Mononuclear cell (primary cell): ENCODE results near the gene MAPT. TPM values are rescaled to one million over a fixed set of nuclear protein-coding genes. Genes with fewer than 3 reads are reported as not detected.
"Not testable (repeated sequence)": the region's sequence is repeated elsewhere in the genome, so short reads cannot be mapped to it uniquely, and the experiment has no call there.

Source experiments
- H3K27me3 ChIP-seq: 2 replicates; pipeline ENCODE4 v1.6.0; 2011; ENCODE audit warnings: low read length, control low read depth; ENCODE audit not compliant: insufficient read depth
- H3K4me1 ChIP-seq: 2 replicates; pipeline ENCODE4 v1.5.1; 2011; ENCODE audit warnings: mild to moderate bottlenecking, low read length, control low read depth; ENCODE audit not compliant: insufficient read depth
- H3K4me3 ChIP-seq: 2 replicates; pipeline ENCODE4 v1.5.1; 2011; ENCODE audit warnings: mild to moderate bottlenecking, low read length, moderate library complexity
- H3K9me3 ChIP-seq: 2 replicates; pipeline ENCODE4 v1.5.1; 2011; ENCODE audit warnings: low read depth, mild to moderate bottlenecking, control low read depth, low read length
- total RNA-seq: library from RNA; depleted of rRNA; stranded (reverse); fragments of >200 nt; gene quantifications from one replicate; pipeline ENCODE4 v1.2.3, GENCODE V29; 2012

Gene MAPT
- total RNA-seq, 1 donor, result 0.10 TPM

DNA sequence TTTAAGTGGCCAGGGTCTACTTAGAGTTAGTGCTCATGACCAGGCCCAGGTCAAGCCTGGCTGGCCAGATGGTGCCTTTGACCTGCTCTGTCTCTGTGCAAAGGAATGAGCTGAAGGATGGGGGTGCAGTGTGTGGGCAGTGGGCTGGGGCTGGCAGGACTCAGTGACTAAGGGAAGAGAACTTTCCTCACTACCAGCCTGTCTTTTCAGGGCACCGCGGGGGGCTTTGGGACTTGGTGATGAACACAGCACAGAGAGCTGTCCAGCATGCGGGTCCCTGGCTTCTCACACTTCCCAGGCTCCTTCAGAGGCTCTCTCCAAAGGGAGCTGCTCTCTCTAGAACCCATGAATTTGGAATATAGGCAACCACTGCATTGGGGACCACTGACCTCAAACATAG, 61.7 kb downstream of the MAPT start:
- Histone ChIP-seq H3K27me3 (peaks cover under 1% of the 10 kb centered on the region), H3K4me1 (no peaks in the 10 kb centered on the region)

GRCh38 chr17:45956746-45957145, 62.4 kb downstream of the MAPT start:
- H3K4me3 ChIP-seq, H3K9me3 ChIP-seq, H3K27me3 ChIP-seq, H3K4me1 ChIP-seq: not testable (repeated sequence)

More for the DNA sequence above, 61.7 kb downstream of the MAPT start:
- no peak overlapping the region for H3K4me3 ChIP-seq
- no peaks in the 10 kb centered on the region for H3K9me3 ChIP-seq

GRCh38 chr17:45958307-45958706, 64.0 kb downstream of the MAPT start:
- Histone ChIP-seq H3K27me3 (no peaks in the 10 kb centered on the region), H3K4me3 (no peak overlapping the region), H3K4me1 (no peaks in the 10 kb centered on the region), H3K9me3 (no peaks in the 10 kb centered on the region)

GRCh38 chr17:45958994-45959665, 64.8 kb downstream of the MAPT start:
- Histone ChIP-seq H3K9me3 (no peaks in the 10 kb centered on the region), H3K4me3 (no peak overlapping the region), H3K4me1 (no peaks in the 10 kb centered on the region), H3K27me3 (no peaks in the 10 kb centered on the region)

GRCh38 chr17:45960311-45960710, 66.0 kb downstream of the MAPT start:
- H3K4me3 ChIP-seq, result no peak overlapping the region
- no peaks in the 10 kb centered on the region for H3K9me3 ChIP-seq

GRCh38 chr17:45961206-45961605, 66.9 kb downstream of the MAPT start:
- no peak overlapping the region for H3K4me3 ChIP-seq
- H3K9me3 ChIP-seq, result no peaks in the 10 kb centered on the region
- no peaks in the 10 kb centered on the region for H3K4me1 ChIP-seq
- no peaks in the 10 kb centered on the region for H3K27me3 ChIP-seq

More at GRCh38 chr17:45960311-45960710, 66.0 kb downstream of the MAPT start:
- Histone ChIP-seq H3K4me1 (no peaks in the 10 kb centered on the region), H3K27me3 (no peaks in the 10 kb centered on the region)

- Histone ChIP-seq H3K4me3 (no peak overlapping the region), H3K9me3 (no peaks in the 10 kb centered on the region)
These were observed 68.0 kb downstream of the MAPT start for GRCh38 chr17:45962221-45962972.

DNA sequence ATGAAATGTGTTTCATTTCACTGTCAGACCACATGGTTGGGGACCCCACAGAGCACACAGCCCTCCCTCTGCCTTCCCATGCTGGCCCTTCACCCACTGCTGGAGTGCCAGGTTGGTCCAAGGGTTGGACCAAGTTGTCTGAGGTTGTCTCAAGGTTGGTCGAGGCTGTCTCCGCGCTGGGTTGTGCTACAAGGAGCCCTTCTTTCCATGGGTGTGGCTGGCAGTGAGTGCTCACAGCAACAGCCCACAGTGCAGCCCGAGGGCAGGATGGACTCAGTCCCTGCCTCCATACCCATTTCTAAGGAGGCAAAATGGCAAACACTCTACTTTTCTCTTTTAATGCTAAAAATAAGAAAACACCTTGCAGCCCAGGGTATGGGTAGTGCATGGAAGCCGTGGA, 68.9 kb downstream of the MAPT start:
- no peak overlapping the region for H3K4me3 ChIP-seq
- H3K27me3 ChIP-seq, result no peaks in the 10 kb centered on the region
- no peaks in the 10 kb centered on the region for H3K4me1 ChIP-seq
- H3K9me3 ChIP-seq, result no peaks in the 10 kb centered on the region

More at GRCh38 chr17:45962221-45962972, 68.0 kb downstream of the MAPT start:
- Histone ChIP-seq H3K4me1 (no peaks in the 10 kb centered on the region), H3K27me3 (no peaks in the 10 kb centered on the region)

DNA sequence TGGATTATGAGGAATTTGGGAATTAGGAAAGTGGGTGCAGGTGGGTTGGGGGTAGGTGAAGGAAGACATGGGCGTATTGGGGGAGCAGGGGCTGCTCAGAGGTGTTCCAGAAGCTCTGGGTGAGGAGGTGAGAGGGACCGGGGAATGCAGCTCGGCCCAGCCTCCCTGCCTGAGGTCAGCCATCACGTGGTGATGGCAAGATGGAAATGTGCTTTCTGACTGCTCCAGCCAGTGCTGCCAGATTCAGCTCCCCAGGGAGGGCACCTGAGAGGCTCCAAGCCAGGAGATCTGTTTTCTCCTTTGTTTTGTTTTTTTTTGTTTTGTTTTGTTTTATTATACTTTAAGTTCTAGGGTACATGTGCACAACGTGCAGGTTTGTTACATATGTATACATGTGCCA, 69.5 kb downstream of the MAPT start:
- Histone ChIP-seq H3K4me3 (no peak overlapping the region), H3K27me3 (no peaks in the 10 kb centered on the region), H3K9me3 (no peaks in the 10 kb centered on the region), H3K4me1 (no peaks in the 10 kb centered on the region)

DNA sequence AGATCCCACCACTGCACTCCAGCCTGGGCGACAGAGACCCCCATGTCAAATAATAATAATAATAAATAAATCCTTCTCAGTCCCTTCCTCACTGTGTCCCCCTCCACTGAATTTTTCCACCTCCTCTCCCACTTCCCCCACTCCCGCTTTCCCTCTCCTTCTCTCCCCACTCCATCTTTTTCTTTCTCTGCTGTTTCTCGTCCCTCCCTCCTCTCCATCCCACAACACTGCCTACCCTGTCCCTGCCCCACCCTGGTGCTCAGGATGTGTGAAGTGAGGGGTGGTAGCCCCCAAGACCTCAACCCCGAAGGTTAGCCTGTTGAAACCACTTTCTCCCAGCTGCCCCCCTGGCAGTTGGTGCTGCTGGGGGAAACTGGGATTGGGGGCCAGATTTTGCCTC, 70.3 kb downstream of the MAPT start:
- H3K9me3 ChIP-seq, result no peaks in the 10 kb centered on the region

GRCh38 chr17:45965812-45966211, 71.5 kb downstream of the MAPT start:
- Histone ChIP-seq H3K9me3 (no peaks in the 10 kb centered on the region), H3K27me3 (no peaks in the 10 kb centered on the region), H3K4me3 (no peak overlapping the region), H3K4me1 (no peaks in the 10 kb centered on the region)

More for the DNA sequence above, 70.3 kb downstream of the MAPT start:
- Histone ChIP-seq H3K4me1 (no peaks in the 10 kb centered on the region), H3K4me3 (no peak overlapping the region), H3K27me3 (no peaks in the 10 kb centered on the region)

GRCh38 chr17:45966606-45967280, 72.4 kb downstream of the MAPT start:
- H3K4me3 ChIP-seq, result no peak overlapping the region
- H3K9me3 ChIP-seq, result no peaks in the 10 kb centered on the region
- no peaks in the 10 kb centered on the region for H3K4me1 ChIP-seq
- no peaks in the 10 kb centered on the region for H3K27me3 ChIP-seq

- Histone ChIP-seq H3K4me1 (no peaks in the 10 kb centered on the region), H3K9me3 (no peaks in the 10 kb centered on the region), H3K4me3 (no peak overlapping the region), H3K27me3 (no peaks in the 10 kb centered on the region)
These were observed 73.0 kb downstream of the MAPT start for GRCh38 chr17:45967378-45967777.

GRCh38 chr17:45968732-45969131, 74.4 kb downstream of the MAPT start:
- no peaks in the 10 kb centered on the region for H3K4me1 ChIP-seq
- no peaks in the 10 kb centered on the region for H3K27me3 ChIP-seq
- H3K9me3 ChIP-seq, result no peaks in the 10 kb centered on the region
- no peak overlapping the region for H3K4me3 ChIP-seq

- Histone ChIP-seq H3K27me3 (no peaks in the 10 kb centered on the region), H3K4me3 (no peak overlapping the region), H3K9me3 (no peaks in the 10 kb centered on the region), H3K4me1 (no peaks in the 10 kb centered on the region)
These were observed 75.4 kb downstream of the MAPT start for GRCh38 chr17:45969726-45970125.
